Stomach (tissue), 9 donors: ENCODE results near the gene EFCAB9. TPM values are rescaled to one million over a fixed set of nuclear protein-coding genes. Genes with fewer than 3 reads are reported as not detected.

Experiments used
- DNase-seq, 2 donors: peaks; one replicate each; pipeline versions ENCODE4 v3.0.0 to v3.0.0-alpha.2; 2013 to 2019
- H3K27ac ChIP-seq, 5 donors: fragments of 200-600 bp in 4 of 5; sonication (generic) in 4 of 5; one replicate each; pipeline ENCODE4 v1.5.1; 2013 to 2019; ENCODE audit warnings: mild to moderate bottlenecking in 1 of 5, moderate library complexity in 1 of 5
- H3K27me3 ChIP-seq, 3 donors: fragments of 200-600 bp; sonication (generic); one replicate each; pipeline ENCODE4 v1.5.1; 2017 to 2019; ENCODE audit warnings: mixed run types in 1 of 3
- H3K36me3 ChIP-seq, 4 donors: fragments of 200-600 bp; sonication (generic); 1 replicate in 3 of 4; 2 replicates in 1 of 4; pipeline ENCODE4 v1.5.1; 2016 to 2019
- H3K4me1 ChIP-seq, 4 donors: fragments of 200-600 bp; sonication (generic); one replicate each; pipeline ENCODE4 v1.5.1; 2016 to 2019
- H3K4me3 ChIP-seq, 4 donors: fragments of 200-600 bp; sonication (generic) in 3 of 4; one replicate each; pipeline ENCODE4 v1.5.1; 2016 to 2019; ENCODE audit warnings: mild to moderate bottlenecking in 1 of 4
- H3K9me3 ChIP-seq, 4 donors: fragments of 200-600 bp; sonication (generic); one replicate each; pipeline ENCODE4 v1.5.1; 2016 to 2019
- CTCF ChIP-seq, 7 experiments: fragments of 450-650 bp in 4 of 7; fragments of 200-600 bp in 3 of 7; sonication (generic) in 3 of 7; IDR thresholded peaks; one replicate each; pipeline ENCODE4 v1.5.1; 2016 to 2019; ENCODE audit warnings: antibody characterized with exemption in 7 of 7, control low read depth in 2 of 7, mild to moderate bottlenecking in 1 of 7
- EP300 ChIP-seq: sonication (generic); formaldehyde crosslinking; IDR thresholded peaks from one replicate; pipeline ENCODE4 v1.6.1; 2017; ENCODE audit warnings: antibody characterized with exemption
- POLR2A ChIP-seq, 4 donors: fragments of 450-650 bp; IDR thresholded peaks; one replicate each; pipeline ENCODE4 v1.6.1; 2016; ENCODE audit warnings: antibody characterized with exemption in 4 of 4, control low read depth in 2 of 4, mild to moderate bottlenecking in 1 of 4, moderate library complexity in 1 of 4
- POLR2AphosphoS5 ChIP-seq, 3 donors: sonication (generic); formaldehyde crosslinking; IDR thresholded peaks; one replicate each; pipeline ENCODE4 v1.6.1; 2016; ENCODE audit warnings: antibody characterized with exemption in 3 of 3
- WGBS, 5 donors: extraction: QIAGEN DNeasy Blood & Tissue Kit in 3 of 5; methylation state at CpG; one replicate each; pipeline versions ENCODE4 v1.1.5 to v1.1.7; 2013 to 2018; 5-methylcytosine and 5-hydroxymethylcytosine counted together
- intact Hi-C: fragments of 100-400 bp; cut with DNase I; formaldehyde crosslinking; loops from one replicate; pipeline ENCODE4 v1.15.1; 2023; ENCODE audit warnings: low total_unique reads
- polyA plus RNA-seq, 3 donors: library from polyadenylated mRNA; stranded (reverse); fragments of 200-250 nt; gene quantifications; one replicate each; pipeline ENCODE4 v1.2.3, GENCODE V29; 2013
- small RNA-seq, 4 donors: library from RNA; depleted of rRNA; stranded (forward); fragments of <200 nt; gene quantifications; one replicate each; pipeline ENCODE3, GENCODE V24; 2016
- total RNA-seq, 5 donors: library from RNA; depleted of rRNA; stranded (reverse); fragments of >200 nt; gene quantifications; one replicate each; pipeline versions ENCODE4 v1.1.0 to v1.2.3, GENCODE V29; 2014 to 2016
- donor health status: healthy with polysubstance abuse.
- donor health status: Bipolar disorder and iron deficiency.
- donor health status: healthy.

EFCAB9 gene
- total and polyA plus RNA-seq, 8 donors = not detected

GRCh38 chr5:172248637-172249036, 54.7 kb downstream of the EFCAB9 start:
- intact Hi-C loops = no loop called here
- peaks cover 0 to 9% (median 0%) of the 10 kb centered on the region in 4 donors for H3K36me3 ChIP-seq
- WGBS, 5 donors = 66 to 92% (median 77%) methylated on average over 2 of the region's 2 CpGs
- H3K4me3 ChIP-seq = no peak overlapping the region
- TF ChIP-seq POLR2A (IDR thresholded peaks at IDR 0.05) (no peak), CTCF (IDR thresholded peaks at IDR 0.05) (no peak), EP300 (no peak), POLR2AphosphoS5 (IDR thresholded peaks at IDR 0.05) (no peak)
- H3K27ac ChIP-seq = no peak overlapping the region
- DNase-seq = no peak
- H3K9me3 ChIP-seq = peaks cover 0 to 25% (median 17%) of the 10 kb centered on the region in 4 donors
- no peaks in the 10 kb centered on the region for H3K27me3 ChIP-seq
- no peaks in the 10 kb centered on the region for H3K4me1 ChIP-seq

GRCh38 chr5:172251419-172251818, 57.4 kb downstream of the EFCAB9 start:
- DNase-seq = no peak
- WGBS, 5 donors = 85 to 100% (median 93%) methylated on average over 1 of the region's 1 CpG
- Histone ChIP-seq H3K4me1 (no peaks in the 10 kb centered on the region), H3K27ac (no peak overlapping the region), H3K9me3 (peaks cover 0 to 25% (median 17%) of the 10 kb centered on the region in 4 donors), H3K4me3 (no peak overlapping the region), H3K27me3 (no peaks in the 10 kb centered on the region), H3K36me3 (peaks cover 0 to 20% (median 17%) of the 10 kb centered on the region in 4 donors)
- intact Hi-C loops = no loop called here
- TF ChIP-seq POLR2AphosphoS5 (IDR thresholded peaks at IDR 0.05) (no peak), POLR2A (IDR thresholded peaks at IDR 0.05) (no peak)

GRCh38 chr5:172252501-172252900, 58.5 kb downstream of the EFCAB9 start:
- Histone ChIP-seq H3K36me3 (peaks cover 0 to 20% (median 17%) of the 10 kb centered on the region in 4 donors), H3K27ac (no peak overlapping the region), H3K4me3 (no peak overlapping the region), H3K9me3 (peaks cover 0 to 25% (median 17%) of the 10 kb centered on the region in 4 donors), H3K27me3 (no peaks in the 10 kb centered on the region), H3K4me1 (no peaks in the 10 kb centered on the region)
- 64 to 89% (median 85%) methylated on average over 2 of the region's 2 CpGs for WGBS, 5 donors
- intact Hi-C loops = no loop called here
- TF ChIP-seq EP300 = no peak
- DNase-seq = no peak

Small RNAs within 50 kb of the gene (small RNA-seq; reads per million reads assigned to genes)
- gene RF00191 = 0 reads per million in 4 donors

Other genes starting within 250 kb of the EFCAB9 start
- gene FBXW11, start 187.5 kb upstream of the EFCAB9 start, total RNA-seq = 100 to 1,000 TPM in 3 of 5 donors, 10 to 100 TPM in 1, 1 to 10 TPM in 1; 4.3 to 117 (median 101) TPM
- 10 to 100 TPM in 2 of 3 donors, 1 to 10 TPM in 1; 9.0 to 29.3 (median 19.9) TPM for gene FBXW11, start 187.5 kb upstream of the EFCAB9 start, polyA plus RNA-seq
- gene STK10, start 5.9 kb upstream of the EFCAB9 start, total RNA-seq = 10 to 100 TPM in 4 of 5 donors, 1 to 10 TPM in 1; 7.1 to 86.6 (median 29.8) TPM
- 1 to 10 TPM; 6.6 to 8.2 (median 6.9) TPM for gene STK10, start 5.9 kb upstream of the EFCAB9 start, polyA plus RNA-seq
- gene UBTD2, start 89.6 kb downstream of the EFCAB9 start, total RNA-seq = 10 to 100 TPM in 3 of 5 donors, 1 to 10 TPM in 2; 1.8 to 48.5 (median 17.7) TPM
- 10 to 100 TPM in 2 of 3 donors, 1 to 10 TPM in 1; 7.6 to 17.7 (median 15.7) TPM for gene UBTD2, start 89.6 kb downstream of the EFCAB9 start, polyA plus RNA-seq